Neural progenitor cell (in vitro differentiated cells): ENCODE data around the gene MKRN3. TPM values are rescaled to one million over a fixed set of nuclear protein-coding genes. Genes with fewer than 3 reads are reported as not detected.
A peak's percentile ranks its signal among the peaks of the same experiment; 100 is the strongest.

Experiments used
- DNase-seq: peaks from one replicate; pipeline ENCODE4 v3.0.0-alpha.2; 2016; ENCODE audit warnings: low spot score
- H2AFZ ChIP-seq: fragments of 200-600 bp; sonication (generic); replicated peaks from 2 replicates; pipeline ENCODE4 v1.6.1; 2016; ENCODE audit warnings: antibody characterized with exemption
- H3F3A ChIP-seq: fragments of 200-600 bp; sonication (generic); 2 replicates; pipeline ENCODE4 v1.6.1; 2016; ENCODE audit warnings: antibody characterized with exemption, low read depth
- H3K27ac ChIP-seq: fragments of 200-600 bp; sonication (generic); 2 replicates; pipeline ENCODE4 v1.5.1; 2016; ENCODE audit warnings: mild to moderate bottlenecking
- H3K27me3 ChIP-seq: fragments of 200-600 bp; sonication (generic); 2 replicates; pipeline ENCODE4 v1.6.1; 2016; ENCODE audit warnings: mild to moderate bottlenecking, moderate library complexity
- H3K36me3 ChIP-seq: fragments of 200-600 bp; sonication (generic); 2 replicates; pipeline ENCODE4 v1.5.1; 2016
- H3K4me1 ChIP-seq: fragments of 200-600 bp; sonication (generic); 2 replicates; pipeline ENCODE4 v1.6.1; 2016; ENCODE audit warnings: mixed run types
- H3K4me2 ChIP-seq: fragments of 200-600 bp; sonication (generic); 2 replicates; pipeline ENCODE4 v1.6.1; 2016
- H3K4me3 ChIP-seq: fragments of 200-600 bp; sonication (generic); 2 replicates; pipeline ENCODE4 v1.5.1; 2016
- H3K79me2 ChIP-seq: fragments of 200-600 bp; sonication (generic); 2 replicates; pipeline ENCODE4 v1.6.1; 2016; ENCODE audit warnings: low read depth
- H3K9ac ChIP-seq: fragments of 200-600 bp; sonication (generic); 2 replicates; pipeline ENCODE4 v1.6.1; 2016
- H3K9me3 ChIP-seq: fragments of 200-600 bp; sonication (generic); 2 replicates; pipeline ENCODE4 v1.5.1; 2016; ENCODE audit warnings: low read depth
- H4K20me1 ChIP-seq: fragments of 200-600 bp; sonication (generic); 2 replicates; pipeline ENCODE4 v1.6.1; 2016; ENCODE audit warnings: low read depth
- H3K27ac Mint-ChIP-seq: 3 replicates; pipeline ENCODE4 v1.8.0; 2021; ENCODE audit warnings: mixed read lengths
- H3K27me3 Mint-ChIP-seq: 2 replicates; pipeline ENCODE4 v1.8.0; 2022; ENCODE audit warnings: low read depth, mild to moderate bottlenecking, inconsistent platforms, moderate library complexity, mixed read lengths; ENCODE audit not compliant: insufficient read depth
- H3K36me3 Mint-ChIP-seq: 3 replicates; pipeline ENCODE4 v1.8.0; 2021; ENCODE audit warnings: mixed read lengths
- H3K4me1 Mint-ChIP-seq: 3 replicates; pipeline ENCODE4 v1.8.0; 2021; ENCODE audit warnings: mixed read lengths
- H3K4me3 Mint-ChIP-seq: 3 replicates; pipeline ENCODE4 v1.8.0; 2021; ENCODE audit warnings: mild to moderate bottlenecking, moderate library complexity, mixed read lengths
- H3K9me3 Mint-ChIP-seq: 3 replicates; pipeline ENCODE4 v1.8.0; 2020; ENCODE audit warnings: mixed read lengths
- CTCF ChIP-seq: fragments of 200-600 bp; sonication (generic); IDR thresholded peaks from 2 replicates; pipeline ENCODE4 v1.5.1; 2017; ENCODE audit warnings: antibody characterized with exemption, mild to moderate bottlenecking
- EZH2 ChIP-seq: fragments of 200-600 bp; sonication (generic); IDR thresholded peaks from 2 replicates; pipeline ENCODE4 v1.6.1; 2017; ENCODE audit warnings: antibody characterized with exemption, mild to moderate bottlenecking, moderate library complexity
- EZH2phosphoT487 ChIP-seq: fragments of 200-600 bp; sonication (generic); IDR thresholded peaks from 2 replicates; pipeline ENCODE4 v1.6.1; 2017; ENCODE audit warnings: antibody characterized with exemption
- total RNA-seq: library from RNA; depleted of rRNA; stranded (reverse); fragments of >200 nt; gene quantifications from 2 replicates; pipeline ENCODE4 v1.2.3, GENCODE V29; 2015; ENCODE audit warnings: low replicate concordance

MKRN3 gene
- total RNA-seq, 1 donor from 2014 or later, result not detected

GRCh38 chr15:23570486-23570885 lies 5.0 kb downstream of the MKRN3 start:
- Mint-ChIP-seq H3K36me3 (peaks cover 4% of the 10 kb centered on the region), H3K9me3 (peaks cover 13% of the 10 kb centered on the region), H3K4me1 (peaks cover 27% of the 10 kb centered on the region), H3K4me3 (no peak overlapping the region), H3K27ac (peak overlapping the region; percentile 94), H3K27me3 (no peaks in the 10 kb centered on the region)
- H2AFZ ChIP-seq, result no peak overlapping the region
- no peaks in the 10 kb centered on the region for H3K36me3 ChIP-seq
- H3K79me2 ChIP-seq, result no peaks in the 10 kb centered on the region
- H3F3A ChIP-seq, result peaks cover 2% of the 10 kb centered on the region
- H3K27me3 ChIP-seq, result no peaks in the 10 kb centered on the region
- peak overlapping the region; percentile 56 for H3K27ac ChIP-seq
- H3K4me1 ChIP-seq, result peaks cover 17% of the 10 kb centered on the region
- H4K20me1 ChIP-seq, result no peaks in the 10 kb centered on the region
- no peak overlapping the region for H3K9ac ChIP-seq
- TF ChIP-seq CTCF, result no peak
- TF ChIP-seq EZH2, result no peak
- no peak for TF ChIP-seq EZH2phosphoT487
- no peaks in the 10 kb centered on the region for H3K9me3 ChIP-seq
- no peak overlapping the region for H3K4me3 ChIP-seq
- peak; percentile 49 for DNase-seq
- peak overlapping the region; percentile 20 for H3K4me2 ChIP-seq

GRCh38 chr15:23572844-23573243 lies 7.4 kb downstream of the MKRN3 start:
- Histone ChIP-seq H2AFZ (no peak overlapping the region), H3K4me3 (no peak overlapping the region)
- peaks cover 2% of the 10 kb centered on the region for H3K9me3 Mint-ChIP-seq

GRCh38 chr15:23574742-23575141 lies 9.3 kb downstream of the MKRN3 start:
- Histone ChIP-seq H3K4me3 (no peak overlapping the region), H3K9ac (no peak overlapping the region), H3F3A (no peaks in the 10 kb centered on the region), H3K4me1 (peaks cover 9% of the 10 kb centered on the region), H3K27me3 (no peaks in the 10 kb centered on the region), H3K4me2 (no peak overlapping the region), H4K20me1 (no peaks in the 10 kb centered on the region), H3K79me2 (no peaks in the 10 kb centered on the region), H3K36me3 (no peaks in the 10 kb centered on the region), H2AFZ (peak overlapping the region; percentile 50), H3K9me3 (no peaks in the 10 kb centered on the region), H3K27ac (no peak overlapping the region)
- TF ChIP-seq CTCF, result peak; percentile 21
- TF ChIP-seq EZH2phosphoT487, result no peak
- no peak for TF ChIP-seq EZH2
- Mint-ChIP-seq H3K9me3 (peaks cover 2% of the 10 kb centered on the region), H3K4me1 (peaks cover 7% of the 10 kb centered on the region), H3K4me3 (no peak overlapping the region), H3K27me3 (no peaks in the 10 kb centered on the region), H3K27ac (no peak overlapping the region), H3K36me3 (no peaks in the 10 kb centered on the region)
- no peak for DNase-seq

More at GRCh38 chr15:23572844-23573243, 7.4 kb downstream of the MKRN3 start:
- peaks cover 17% of the 10 kb centered on the region for H3K4me1 ChIP-seq
- no peak overlapping the region for H3K9ac ChIP-seq
- H3K4me2 ChIP-seq, result no peak overlapping the region
- no peak overlapping the region for H3K27ac Mint-ChIP-seq
- H3K36me3 Mint-ChIP-seq, result no peaks in the 10 kb centered on the region
- H3F3A ChIP-seq, result no peaks in the 10 kb centered on the region
- H3K9me3 ChIP-seq, result no peaks in the 10 kb centered on the region
- no peaks in the 10 kb centered on the region for H3K27me3 ChIP-seq
- H3K4me3 Mint-ChIP-seq, result no peak overlapping the region
- no peak for DNase-seq
- H3K27ac ChIP-seq, result no peak overlapping the region
- H3K27me3 Mint-ChIP-seq, result no peaks in the 10 kb centered on the region
- TF ChIP-seq EZH2, result no peak
- TF ChIP-seq EZH2phosphoT487, result no peak
- no peak for TF ChIP-seq CTCF
- H3K4me1 Mint-ChIP-seq, result peaks cover 14% of the 10 kb centered on the region
- H3K79me2 ChIP-seq, result no peaks in the 10 kb centered on the region
- H4K20me1 ChIP-seq, result no peaks in the 10 kb centered on the region
- H3K36me3 ChIP-seq, result no peaks in the 10 kb centered on the region
